Liver (tissue), 9 donors: ENCODE data around the gene NLRC5. TPM values are rescaled to one million over a fixed set of nuclear protein-coding genes. Genes with fewer than 3 reads are reported as not detected.

Source experiments
- DNase-seq: peaks from one replicate; pipeline ENCODE4 v3.0.0-alpha.2; 2017; ENCODE audit warnings: low spot score
- H3K27ac ChIP-seq, 2 donors: one replicate each; pipeline ENCODE4 v1.7.0; 2013; ENCODE audit warnings: inconsistent platforms in 2 of 2, low read length in 2 of 2, control low read depth in 1 of 2, low read depth in 1 of 2, mild to moderate bottlenecking in 1 of 2
- H3K27me3 ChIP-seq, 4 donors: one replicate each; pipeline versions ENCODE4 v1.6.1 to v1.7.0; 2013; ENCODE audit warnings: low read length in 3 of 4, inconsistent platforms in 1 of 4, mild to moderate bottlenecking in 1 of 4, moderate library complexity in 1 of 4; ENCODE audit not compliant: control insufficient read depth in 4 of 4, insufficient read depth in 4 of 4
- H3K36me3 ChIP-seq, 4 donors: one replicate each; pipeline versions ENCODE4 v1.6.1 to v1.7.0; 2013; ENCODE audit warnings: low read length in 3 of 4, mild to moderate bottlenecking in 3 of 4, low read depth in 1 of 4, moderate library complexity in 1 of 4; ENCODE audit not compliant: control insufficient read depth in 4 of 4, insufficient read depth in 3 of 4
- H3K4me1 ChIP-seq, 4 donors: one replicate each; pipeline versions ENCODE4 v1.6.1 to v1.7.0; 2013; ENCODE audit warnings: low read length in 3 of 4, mild to moderate bottlenecking in 3 of 4, moderate library complexity in 1 of 4; ENCODE audit not compliant: control insufficient read depth in 4 of 4, insufficient read depth in 4 of 4
- H3K4me3 ChIP-seq, 3 donors: one replicate each; pipeline versions ENCODE4 v1.6.1 to v1.7.0; 2013; ENCODE audit warnings: low read length in 3 of 3, control low read depth in 1 of 3, low read depth in 1 of 3, mild to moderate bottlenecking in 1 of 3
- H3K9ac ChIP-seq, 2 donors: one replicate each; pipeline ENCODE4 v1.7.0; 2013; ENCODE audit warnings: low read length in 2 of 2, mild to moderate bottlenecking in 2 of 2, moderate library complexity in 2 of 2, control low read depth in 1 of 2, low read depth in 1 of 2
- H3K9me3 ChIP-seq, 4 donors: one replicate each; pipeline versions ENCODE4 v1.6.1 to v1.7.0; 2013; ENCODE audit warnings: low read length in 3 of 4; ENCODE audit not compliant: control insufficient read depth in 4 of 4
- EGR1 ChIP-seq, 2 donors: IDR thresholded peaks; 2 replicates each; pipeline ENCODE4 v1.6.1; 2016 to 2018; ENCODE audit warnings: antibody characterized with exemption in 2 of 2, low read depth in 2 of 2
- FOXA1 ChIP-seq: IDR thresholded peaks from 2 replicates; pipeline ENCODE4 v1.6.1; 2016; ENCODE audit warnings: antibody characterized with exemption
- FOXA2 ChIP-seq: IDR thresholded peaks from 2 replicates; pipeline ENCODE4 v1.6.1; 2016; ENCODE audit warnings: antibody characterized with exemption
- GABPA ChIP-seq, 2 donors: IDR thresholded peaks in 1 of 2; conservative IDR thresholded peaks in 1 of 2; 2 replicates each; pipeline ENCODE4 v1.6.1; 2016; ENCODE audit warnings: antibody characterized with exemption in 2 of 2, mild to moderate bottlenecking in 1 of 2, moderate library complexity in 1 of 2
- HNF4A ChIP-seq, 2 donors: conservative IDR thresholded peaks; 2 replicates each; pipeline ENCODE4 v1.6.1; 2016; ENCODE audit warnings: antibody characterized with exemption in 2 of 2, mild to moderate bottlenecking in 2 of 2
- HNF4G ChIP-seq: IDR thresholded peaks from 2 replicates; pipeline ENCODE4 v1.6.1; 2016; ENCODE audit warnings: antibody characterized with exemption
- JUND ChIP-seq, 2 donors: IDR thresholded peaks; 2 replicates each; pipeline ENCODE4 v1.6.1; 2016; ENCODE audit warnings: antibody characterized with exemption in 2 of 2
- NR2F2 ChIP-seq: IDR thresholded peaks from 2 replicates; pipeline ENCODE4 v1.6.1; 2016; ENCODE audit warnings: antibody characterized with exemption
- RAD21 ChIP-seq, 2 donors: IDR thresholded peaks; 2 replicates each; pipeline ENCODE4 v1.6.1; 2016; ENCODE audit warnings: antibody characterized with exemption in 2 of 2, mild to moderate bottlenecking in 2 of 2
- RXRA ChIP-seq, 2 donors: IDR thresholded peaks; 2 replicates each; pipeline ENCODE4 v1.6.1; 2017 to 2018; ENCODE audit warnings: antibody characterized with exemption in 2 of 2, mild to moderate bottlenecking in 1 of 2
- SP1 ChIP-seq: IDR thresholded peaks from 2 replicates; pipeline ENCODE4 v1.6.1; 2018; ENCODE audit warnings: antibody characterized with exemption, mild to moderate bottlenecking
- TAF1 ChIP-seq: conservative IDR thresholded peaks from 2 replicates; pipeline ENCODE4 v1.6.1; 2016; ENCODE audit warnings: antibody characterized with exemption, mild to moderate bottlenecking
- YY1 ChIP-seq: IDR thresholded peaks from 2 replicates; pipeline ENCODE4 v1.6.1; 2016; ENCODE audit warnings: antibody characterized with exemption, mild to moderate bottlenecking
- WGBS: extraction: QIAGEN DNeasy Blood & Tissue Kit; methylation state at CpG from one replicate; pipeline ENCODE4 v1.1.7; 2013; 5-methylcytosine and 5-hydroxymethylcytosine counted together
- polyA plus RNA-seq, 2 donors: library from polyadenylated mRNA; stranded (reverse) in 1 of 2; unstranded in 1 of 2; fragments of 200-250 nt in 1 of 2; fragments of >200 nt in 1 of 2; fragmentation: Nextera tagmentation in 1 of 2; extraction: Ambion mirVana in 1 of 2; gene quantifications; one replicate each; pipeline versions ENCODE4 v1.2.1 to v1.2.3, GENCODE V29; 2013 to 2015
- total RNA-seq, 2 donors: library from RNA; depleted of rRNA; stranded (reverse); fragments of >200 nt; gene quantifications; one replicate each; pipeline ENCODE4 v1.2.3, GENCODE V29; 2014
- TF ChIP-seq, protein P1 (sequence below): IDR thresholded peaks from 2 replicates; pipeline ENCODE4 v1.6.1; 2016; ENCODE audit warnings: antibody characterized with exemption, mild to moderate bottlenecking
- TF ChIP-seq, protein P2 (sequence below): IDR thresholded peaks from 2 replicates; pipeline ENCODE4 v1.6.1; 2016; ENCODE audit warnings: antibody characterized with exemption
- TF ChIP-seq, protein P3 (sequence below): fragments of 150-350 bp; IDR thresholded peaks from 2 replicates; pipeline ENCODE4 v1.5.1; 2017; ENCODE audit warnings: improper control_type of control experiment, low read depth, low read length; ENCODE audit not compliant: missing input control
- TF ChIP-seq, protein P4 (sequence below): IDR thresholded peaks from 2 replicates; pipeline ENCODE4 v1.6.1; 2016; ENCODE audit warnings: antibody characterized with exemption
- TF ChIP-seq, protein P5 (sequence below): IDR thresholded peaks from 2 replicates; pipeline ENCODE4 v1.6.1; 2016; ENCODE audit warnings: antibody characterized with exemption
- donor health status: healthy.
- donor health status: healthy.
- donor health status: healthy.
- donor health status: healthy.
- donor health status: healthy.

NLRC5 gene
- total and polyA plus RNA-seq, 4 donors, result 4.7 to 23.3 (median 8.8) TPM

DNA sequence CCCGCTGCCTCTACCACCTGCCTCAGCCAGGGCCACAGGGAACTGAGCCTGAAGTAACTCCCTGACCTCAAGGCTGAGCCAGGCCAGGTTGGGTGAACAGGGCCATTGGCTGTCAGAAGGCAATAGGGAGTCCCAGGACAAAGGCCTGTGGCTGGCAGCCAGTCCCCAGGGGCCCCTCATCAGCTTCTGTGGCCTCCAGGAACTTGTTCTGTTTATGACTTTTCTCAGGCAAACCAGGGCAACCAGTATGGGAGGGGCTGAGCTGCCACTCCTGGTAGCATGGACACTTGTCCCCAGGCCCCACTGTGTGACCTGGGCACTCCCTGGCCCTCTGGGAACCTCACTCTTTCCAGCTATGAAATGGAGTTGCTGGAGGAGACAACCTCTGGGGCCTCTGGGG, 143.1 kb downstream of the NLRC5 start:
- H3K27ac ChIP-seq, result no peak overlapping the region
- 96% methylated on average over 1 of the region's 1 CpG for WGBS
- H3K9ac ChIP-seq, result no peak overlapping the region
- TF ChIP-seq, protein P1, sequence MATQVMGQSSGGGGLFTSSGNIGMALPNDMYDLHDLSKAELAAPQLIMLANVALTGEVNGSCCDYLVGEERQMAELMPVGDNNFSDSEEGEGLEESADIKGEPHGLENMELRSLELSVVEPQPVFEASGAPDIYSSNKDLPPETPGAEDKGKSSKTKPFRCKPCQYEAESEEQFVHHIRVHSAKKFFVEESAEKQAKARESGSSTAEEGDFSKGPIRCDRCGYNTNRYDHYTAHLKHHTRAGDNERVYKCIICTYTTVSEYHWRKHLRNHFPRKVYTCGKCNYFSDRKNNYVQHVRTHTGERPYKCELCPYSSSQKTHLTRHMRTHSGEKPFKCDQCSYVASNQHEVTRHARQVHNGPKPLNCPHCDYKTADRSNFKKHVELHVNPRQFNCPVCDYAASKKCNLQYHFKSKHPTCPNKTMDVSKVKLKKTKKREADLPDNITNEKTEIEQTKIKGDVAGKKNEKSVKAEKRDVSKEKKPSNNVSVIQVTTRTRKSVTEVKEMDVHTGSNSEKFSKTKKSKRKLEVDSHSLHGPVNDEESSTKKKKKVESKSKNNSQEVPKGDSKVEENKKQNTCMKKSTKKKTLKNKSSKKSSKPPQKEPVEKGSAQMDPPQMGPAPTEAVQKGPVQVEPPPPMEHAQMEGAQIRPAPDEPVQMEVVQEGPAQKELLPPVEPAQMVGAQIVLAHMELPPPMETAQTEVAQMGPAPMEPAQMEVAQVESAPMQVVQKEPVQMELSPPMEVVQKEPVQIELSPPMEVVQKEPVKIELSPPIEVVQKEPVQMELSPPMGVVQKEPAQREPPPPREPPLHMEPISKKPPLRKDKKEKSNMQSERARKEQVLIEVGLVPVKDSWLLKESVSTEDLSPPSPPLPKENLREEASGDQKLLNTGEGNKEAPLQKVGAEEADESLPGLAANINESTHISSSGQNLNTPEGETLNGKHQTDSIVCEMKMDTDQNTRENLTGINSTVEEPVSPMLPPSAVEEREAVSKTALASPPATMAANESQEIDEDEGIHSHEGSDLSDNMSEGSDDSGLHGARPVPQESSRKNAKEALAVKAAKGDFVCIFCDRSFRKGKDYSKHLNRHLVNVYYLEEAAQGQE, result no peak
- TF ChIP-seq FOXA2 (no peak), JUND (IDR thresholded peaks at IDR 0.05) (no peak), HNF4G (no peak), NR2F2 (no peak), SP1 (no peak), YY1 (no peak), EGR1 (IDR thresholded peaks at IDR 0.05; ENCODE audit: low read depth in 2 of 2) (no peak), RAD21 (IDR thresholded peaks at IDR 0.05) (no peak), TAF1 (no peak), HNF4A (conservative IDR thresholded peaks at IDR 0.05) (no peak), RXRA (IDR thresholded peaks at IDR 0.05) (no peak), GABPA (IDR thresholded peaks at IDR 0.05 in 1 of 2, conservative IDR thresholded peaks at IDR 0.05 in 1 of 2) (no peak), FOXA1 (no peak)
- TF ChIP-seq, protein P2, sequence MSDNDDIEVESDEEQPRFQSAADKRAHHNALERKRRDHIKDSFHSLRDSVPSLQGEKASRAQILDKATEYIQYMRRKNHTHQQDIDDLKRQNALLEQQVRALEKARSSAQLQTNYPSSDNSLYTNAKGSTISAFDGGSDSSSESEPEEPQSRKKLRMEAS, result no peak
- TF ChIP-seq, protein P3, sequence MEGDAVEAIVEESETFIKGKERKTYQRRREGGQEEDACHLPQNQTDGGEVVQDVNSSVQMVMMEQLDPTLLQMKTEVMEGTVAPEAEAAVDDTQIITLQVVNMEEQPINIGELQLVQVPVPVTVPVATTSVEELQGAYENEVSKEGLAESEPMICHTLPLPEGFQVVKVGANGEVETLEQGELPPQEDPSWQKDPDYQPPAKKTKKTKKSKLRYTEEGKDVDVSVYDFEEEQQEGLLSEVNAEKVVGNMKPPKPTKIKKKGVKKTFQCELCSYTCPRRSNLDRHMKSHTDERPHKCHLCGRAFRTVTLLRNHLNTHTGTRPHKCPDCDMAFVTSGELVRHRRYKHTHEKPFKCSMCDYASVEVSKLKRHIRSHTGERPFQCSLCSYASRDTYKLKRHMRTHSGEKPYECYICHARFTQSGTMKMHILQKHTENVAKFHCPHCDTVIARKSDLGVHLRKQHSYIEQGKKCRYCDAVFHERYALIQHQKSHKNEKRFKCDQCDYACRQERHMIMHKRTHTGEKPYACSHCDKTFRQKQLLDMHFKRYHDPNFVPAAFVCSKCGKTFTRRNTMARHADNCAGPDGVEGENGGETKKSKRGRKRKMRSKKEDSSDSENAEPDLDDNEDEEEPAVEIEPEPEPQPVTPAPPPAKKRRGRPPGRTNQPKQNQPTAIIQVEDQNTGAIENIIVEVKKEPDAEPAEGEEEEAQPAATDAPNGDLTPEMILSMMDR, result no peak
- TF ChIP-seq, protein P4, sequence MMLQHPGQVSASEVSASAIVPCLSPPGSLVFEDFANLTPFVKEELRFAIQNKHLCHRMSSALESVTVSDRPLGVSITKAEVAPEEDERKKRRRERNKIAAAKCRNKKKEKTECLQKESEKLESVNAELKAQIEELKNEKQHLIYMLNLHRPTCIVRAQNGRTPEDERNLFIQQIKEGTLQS, result no peak
- TF ChIP-seq, protein P5, sequence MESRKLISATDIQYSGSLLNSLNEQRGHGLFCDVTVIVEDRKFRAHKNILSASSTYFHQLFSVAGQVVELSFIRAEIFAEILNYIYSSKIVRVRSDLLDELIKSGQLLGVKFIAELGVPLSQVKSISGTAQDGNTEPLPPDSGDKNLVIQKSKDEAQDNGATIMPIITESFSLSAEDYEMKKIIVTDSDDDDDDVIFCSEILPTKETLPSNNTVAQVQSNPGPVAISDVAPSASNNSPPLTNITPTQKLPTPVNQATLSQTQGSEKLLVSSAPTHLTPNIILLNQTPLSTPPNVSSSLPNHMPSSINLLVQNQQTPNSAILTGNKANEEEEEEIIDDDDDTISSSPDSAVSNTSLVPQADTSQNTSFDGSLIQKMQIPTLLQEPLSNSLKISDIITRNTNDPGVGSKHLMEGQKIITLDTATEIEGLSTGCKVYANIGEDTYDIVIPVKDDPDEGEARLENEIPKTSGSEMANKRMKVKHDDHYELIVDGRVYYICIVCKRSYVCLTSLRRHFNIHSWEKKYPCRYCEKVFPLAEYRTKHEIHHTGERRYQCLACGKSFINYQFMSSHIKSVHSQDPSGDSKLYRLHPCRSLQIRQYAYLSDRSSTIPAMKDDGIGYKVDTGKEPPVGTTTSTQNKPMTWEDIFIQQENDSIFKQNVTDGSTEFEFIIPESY, result no peak
- H3K4me1 ChIP-seq, result peaks cover 0 to 4% (median 0%) of the 10 kb centered on the region in 4 donors
- no peaks in the 10 kb centered on the region for H3K9me3 ChIP-seq
- no peak overlapping the region for H3K4me3 ChIP-seq
- no peak for DNase-seq
- no peaks in the 10 kb centered on the region for H3K27me3 ChIP-seq
- no peaks in the 10 kb centered on the region for H3K36me3 ChIP-seq
